Kidney capillary endothelial cell (primary cell): Measurements from ENCODE around the gene THUMPD2.

Experiments
- DNase-seq: peaks from one replicate; pipeline ENCODE4 v3.0.0-alpha.2; 2018; ENCODE audit warnings: low spot score

Gene THUMPD2

DNA sequence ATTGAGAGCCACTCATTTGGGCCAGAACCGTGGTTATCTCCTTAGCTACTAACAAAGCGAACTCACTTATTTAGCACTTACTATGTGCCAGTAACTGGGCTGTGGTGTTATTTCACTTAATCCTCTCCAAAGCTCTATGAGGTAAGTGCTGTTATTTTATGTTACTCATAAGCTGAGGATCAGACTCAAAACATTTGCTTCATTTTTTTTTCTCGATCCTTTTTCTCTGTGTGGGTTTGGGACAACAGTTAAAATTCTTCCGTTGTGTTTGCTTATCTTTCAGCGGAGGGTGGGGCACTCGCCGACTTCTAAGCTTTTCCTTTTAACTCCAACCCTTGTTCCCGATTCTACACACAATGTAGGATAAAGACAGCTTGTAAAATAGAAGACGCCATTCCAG is 60.6 kb downstream of the THUMPD2 start:
- DNase-seq = no peak

DNA sequence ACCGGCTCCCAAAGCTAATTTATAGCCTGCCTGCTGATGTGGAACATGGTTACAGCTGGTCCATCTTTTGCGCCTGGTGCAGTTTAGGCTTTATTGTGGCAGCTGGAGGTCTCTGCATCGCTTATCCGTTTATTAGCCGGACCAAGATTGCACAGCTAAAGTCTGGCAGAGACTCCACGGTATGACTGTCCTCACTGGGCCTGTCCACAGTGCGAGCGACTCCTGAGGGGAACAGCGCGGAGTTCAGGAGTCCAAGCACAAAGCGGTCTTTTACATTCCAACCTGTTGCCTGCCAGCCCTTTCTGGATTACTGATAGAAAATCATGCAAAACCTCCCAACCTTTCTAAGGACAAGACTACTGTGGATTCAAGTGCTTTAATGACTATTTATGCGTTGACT is 62.0 kb downstream of the THUMPD2 start:
- DNase-seq = no peak

DNA sequence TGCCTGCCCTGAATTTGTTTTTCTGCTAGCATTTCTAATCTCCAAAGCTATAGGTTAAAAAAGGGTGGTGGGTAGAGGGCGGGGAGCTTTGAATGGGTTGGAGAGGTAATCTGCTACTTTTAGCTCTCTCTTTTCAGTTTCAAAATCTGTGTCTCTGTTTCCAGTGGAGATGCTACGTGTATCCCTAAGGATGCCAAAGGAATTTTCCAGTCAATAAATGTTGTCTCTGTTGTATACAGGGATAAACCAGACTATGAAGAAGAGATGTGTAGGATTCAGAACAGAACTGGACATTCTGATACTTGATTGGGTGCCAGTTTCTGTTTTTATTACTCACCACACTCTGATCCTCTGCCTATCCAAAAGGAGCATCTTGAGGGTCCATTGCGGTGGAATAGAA is 63.2 kb downstream of the THUMPD2 start:
- DNase-seq = no peak

DNA sequence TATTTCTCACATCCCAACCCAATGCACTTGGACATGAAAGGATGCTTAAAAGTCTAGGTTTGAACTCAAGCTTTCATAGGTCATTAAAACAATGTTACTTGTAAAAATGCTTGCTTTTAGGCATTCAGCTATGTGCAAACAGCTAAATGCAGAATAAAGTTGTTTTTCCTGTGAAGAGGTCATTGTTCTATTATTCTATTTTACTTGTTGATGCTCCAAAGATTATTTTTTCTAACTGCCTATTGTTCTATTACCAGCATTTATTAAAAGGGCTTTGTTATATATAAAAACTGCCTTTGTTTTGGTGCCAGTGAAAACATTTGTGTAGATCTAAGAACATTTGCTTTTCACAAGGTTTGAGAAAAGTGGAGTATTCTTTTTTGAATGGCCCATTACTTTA is 64.0 kb downstream of the THUMPD2 start:
- DNase-seq = no peak

DNA sequence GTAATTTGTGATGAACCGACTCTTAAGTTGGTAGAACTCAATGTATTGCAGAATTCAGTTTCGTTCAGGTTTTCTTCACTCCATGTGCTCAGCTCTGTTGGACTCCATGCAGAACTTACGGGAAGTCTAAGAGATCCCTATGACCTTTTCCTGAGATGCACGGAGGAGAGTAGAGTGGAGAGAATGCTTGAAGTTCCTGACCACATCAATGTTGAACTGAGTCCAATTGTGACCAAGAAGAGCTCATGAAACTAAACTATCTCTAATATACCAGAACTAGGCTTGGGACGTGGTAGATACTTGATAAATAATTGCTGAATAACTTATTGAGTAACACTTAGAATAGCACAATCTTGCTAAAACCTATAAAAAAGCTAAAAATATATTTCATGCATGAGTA is 66.1 kb downstream of the THUMPD2 start:
- DNase-seq = no peak

DNA sequence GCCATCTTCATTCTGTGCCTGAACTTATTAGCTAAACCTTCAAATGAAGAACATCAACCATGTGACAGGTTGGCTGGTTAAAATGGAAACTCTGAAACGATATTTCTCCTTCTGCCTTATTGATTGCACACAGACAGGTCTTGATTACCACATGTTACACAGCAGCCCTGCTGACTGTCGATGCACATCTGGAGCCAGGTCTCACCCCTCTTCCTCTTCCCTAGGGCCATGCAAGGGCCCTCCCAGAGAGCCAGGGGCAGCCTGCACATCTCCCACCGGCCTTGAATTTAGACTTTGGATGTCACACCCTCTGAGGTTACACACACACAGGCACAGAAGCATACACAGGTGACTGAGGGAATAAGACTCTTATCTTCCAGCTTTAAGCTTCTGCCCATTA is 68.3 kb downstream of the THUMPD2 start:
- DNase-seq = no peak

DNA sequence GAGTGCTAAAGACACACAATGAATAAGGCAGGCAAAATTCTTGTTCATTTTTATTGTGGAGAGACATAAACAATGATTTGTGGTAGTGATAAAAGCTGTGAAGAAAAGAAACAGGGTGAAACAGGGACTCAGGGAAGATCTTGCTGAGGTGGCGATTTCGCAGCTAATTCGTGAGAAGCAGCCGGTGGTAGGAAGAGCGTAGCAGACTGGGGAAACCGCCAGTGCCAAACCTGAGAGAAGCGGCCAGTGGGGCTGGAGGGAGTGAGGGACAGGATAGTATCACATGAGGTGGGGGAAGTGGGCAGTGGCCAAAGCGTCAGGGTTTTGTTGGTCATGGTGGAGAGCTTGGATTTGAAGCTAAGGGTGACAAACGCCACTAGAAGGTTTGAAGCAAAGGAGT is 71.1 kb downstream of the THUMPD2 start:
- DNase-seq = no peak

DNA sequence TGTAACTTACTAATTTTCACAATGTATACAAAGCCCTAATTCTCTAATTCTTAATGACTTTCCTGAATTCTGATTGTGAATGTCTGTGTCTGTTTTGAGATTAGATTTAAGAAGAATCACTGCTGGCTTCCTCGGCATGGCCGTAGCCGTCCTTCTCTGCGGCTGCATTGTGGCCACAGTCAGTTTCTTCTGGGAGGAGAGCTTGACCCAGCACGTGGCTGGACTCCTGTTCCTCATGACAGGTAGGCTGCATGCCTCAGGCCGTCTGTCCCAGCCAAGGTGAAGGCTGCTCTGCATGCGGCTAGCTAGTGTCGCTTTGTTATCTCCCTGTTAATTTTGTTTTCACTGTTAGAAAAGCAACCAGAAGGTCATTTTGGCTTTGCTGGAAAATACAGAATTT is 72.1 kb downstream of the THUMPD2 start:
- no peak for DNase-seq

DNA sequence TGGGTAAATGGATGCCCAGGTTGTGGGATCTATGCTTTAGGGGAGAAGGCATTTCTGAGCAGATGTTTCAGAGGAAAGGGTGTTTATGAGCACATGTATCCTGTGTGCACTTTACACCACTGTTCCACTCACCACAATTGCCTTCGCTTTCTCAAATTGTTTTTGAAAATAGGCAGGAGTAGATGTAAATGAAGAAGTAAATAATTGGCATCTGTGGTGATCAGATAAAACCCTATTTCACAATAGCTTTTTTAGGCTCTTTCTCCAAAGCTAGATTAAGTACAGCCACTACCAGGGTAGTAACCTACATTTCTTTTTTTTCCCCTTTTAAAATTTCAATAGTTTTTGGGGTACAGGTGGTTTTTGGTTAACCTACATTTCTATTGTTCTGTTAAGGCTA is 72.7 kb downstream of the THUMPD2 start:
- DNase-seq = no peak

DNA sequence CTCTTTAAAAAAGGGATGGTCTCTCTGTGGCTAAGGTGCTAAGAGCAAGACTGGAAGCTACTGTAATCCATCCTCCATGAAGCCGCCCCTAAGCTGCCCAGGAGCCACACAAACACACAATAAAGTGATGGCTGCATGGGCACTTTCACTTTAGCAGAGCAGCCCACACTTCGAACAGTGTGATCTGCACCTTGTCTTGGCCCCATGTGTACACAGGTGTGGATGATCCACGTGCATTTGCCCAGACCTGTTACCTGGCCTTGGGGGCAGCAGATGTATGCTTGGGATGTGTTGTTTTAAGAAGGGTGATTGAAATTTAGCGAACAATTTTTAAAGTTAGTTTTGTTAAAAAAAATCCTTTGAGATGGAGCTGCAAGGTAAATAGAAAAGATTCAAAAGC is 73.4 kb downstream of the THUMPD2 start:
- no peak for DNase-seq

DNA sequence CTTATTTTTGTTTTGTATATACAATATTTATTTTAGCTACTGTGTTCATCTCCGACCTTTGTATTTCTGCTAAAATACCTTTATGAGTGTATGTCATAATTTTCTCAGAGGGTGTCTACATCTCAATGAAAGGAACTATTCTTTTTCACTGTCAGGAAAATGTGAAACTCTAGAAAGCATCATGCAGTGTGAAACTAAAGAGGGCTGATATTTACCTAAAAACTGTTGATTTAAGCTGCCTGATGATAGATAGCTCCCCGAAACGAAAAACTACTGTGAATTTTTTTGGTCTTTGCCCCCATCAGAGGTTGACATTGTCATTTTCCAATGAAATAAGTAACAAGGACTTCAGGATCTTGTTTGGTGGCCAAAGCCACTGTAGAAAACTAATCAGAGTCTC is 74.5 kb downstream of the THUMPD2 start:
- no peak for DNase-seq

DNA sequence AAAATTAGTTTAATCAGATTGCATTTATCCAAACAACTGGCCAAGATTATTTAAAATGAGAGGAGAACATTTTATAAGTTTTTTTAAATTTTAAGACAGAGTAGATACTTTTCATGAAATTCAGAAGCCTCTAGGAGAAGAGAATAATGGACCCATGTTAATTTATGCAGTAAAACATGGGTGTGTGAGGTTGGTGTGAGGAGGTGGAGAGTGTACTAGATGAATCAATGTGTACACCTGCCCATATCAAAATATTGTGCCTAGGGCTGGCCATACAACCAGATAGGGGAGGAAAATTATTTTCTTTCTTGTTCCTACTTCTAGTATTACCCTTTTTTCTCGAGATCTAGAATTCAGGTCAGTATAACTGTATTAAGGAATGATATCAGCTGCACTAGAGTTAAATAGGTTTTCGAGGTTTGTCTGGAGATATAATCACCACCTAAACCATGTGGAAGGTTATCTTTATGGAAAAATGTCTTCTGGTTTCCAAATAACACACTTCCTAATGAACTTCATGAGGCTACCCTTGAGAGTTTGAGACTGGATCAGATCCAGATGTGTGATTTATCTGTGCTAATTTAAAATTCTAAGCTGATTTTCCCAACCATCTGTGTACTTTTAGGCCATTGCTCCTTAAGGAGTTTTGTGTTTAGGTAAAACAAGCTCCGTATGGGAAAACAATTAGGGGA is 75.7 kb downstream of the THUMPD2 start:
- DNase-seq = no peak

DNA sequence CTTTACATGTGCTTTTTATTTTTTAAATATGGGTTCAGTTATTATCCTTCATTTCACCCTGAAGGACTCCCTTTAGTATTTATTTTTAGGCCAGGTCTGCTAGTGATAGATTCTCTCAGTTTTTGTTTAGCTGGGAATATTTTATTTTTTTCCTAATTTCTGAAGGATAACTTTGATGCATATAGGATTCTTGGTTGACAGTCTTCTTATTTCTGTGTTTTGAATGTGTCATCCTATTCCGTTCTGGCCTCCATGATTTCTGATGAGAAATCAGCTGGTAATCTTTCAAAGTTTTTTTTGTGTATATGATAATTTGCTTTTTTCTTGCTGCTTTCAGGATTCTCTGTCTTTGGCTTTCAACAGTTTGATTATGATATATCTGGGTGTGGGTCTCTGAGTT is 77.9 kb downstream of the THUMPD2 start:
- no peak for DNase-seq

DNA sequence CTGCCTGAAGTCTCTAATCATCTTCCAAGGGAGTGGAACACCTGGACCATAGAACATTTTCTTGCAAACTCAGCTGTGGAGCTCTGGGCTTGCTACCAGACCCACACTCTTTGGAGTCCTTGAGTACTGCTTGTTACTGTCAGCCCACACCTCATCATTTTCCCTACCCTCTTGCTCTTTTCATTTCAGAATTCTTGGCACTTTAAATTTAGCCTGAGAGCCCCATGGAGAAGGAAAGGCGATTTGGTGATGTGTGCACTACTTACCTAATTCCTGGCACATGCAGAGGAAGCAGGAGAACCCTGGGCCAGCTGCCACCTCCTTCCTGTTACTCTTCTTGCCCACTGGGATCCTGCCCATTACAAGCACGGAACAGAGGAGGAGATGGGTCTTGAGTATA is 81.6 kb downstream of the THUMPD2 start:
- no peak for DNase-seq

DNA sequence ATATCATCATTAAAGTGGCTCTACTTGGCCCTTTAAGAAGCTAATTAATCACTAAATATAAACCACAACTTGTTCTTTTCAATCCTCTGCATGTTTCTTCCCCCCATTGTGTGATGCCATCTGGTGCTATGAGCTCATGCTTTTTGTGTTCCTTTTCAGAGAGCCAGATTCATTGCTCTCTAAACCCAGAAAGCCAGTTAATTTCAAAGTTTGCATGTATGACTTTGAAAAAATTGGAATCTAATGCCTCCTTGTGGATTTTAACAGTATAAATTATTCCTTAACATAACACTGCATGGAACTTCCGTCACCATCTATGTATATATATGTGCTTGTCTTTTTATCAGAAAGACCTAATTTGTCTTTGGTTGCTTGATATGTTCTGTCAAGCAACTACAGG is 82.2 kb downstream of the THUMPD2 start:
- peak; percentile 59 for DNase-seq

DNA sequence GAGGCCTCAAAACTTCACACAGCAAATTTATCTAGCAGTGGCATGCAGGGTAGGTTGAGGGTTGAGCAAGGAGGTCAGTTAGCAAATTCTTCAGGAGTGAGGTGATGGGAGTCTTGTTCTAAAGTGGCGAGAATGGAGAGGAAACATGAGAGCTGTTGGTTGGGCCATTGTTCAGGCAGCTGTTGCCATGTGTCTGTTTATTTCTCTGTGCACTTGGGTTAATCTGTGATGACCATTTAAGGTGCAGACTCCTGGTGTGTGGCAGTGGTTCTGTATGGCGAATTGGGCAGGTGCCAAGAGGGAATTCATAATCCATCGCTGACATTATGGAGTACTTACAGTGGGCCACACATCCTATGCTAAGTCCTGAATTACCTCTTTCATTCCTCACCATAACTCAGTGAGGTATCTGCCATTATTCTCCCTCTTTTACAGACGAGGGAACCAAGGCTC is 82.9 kb downstream of the THUMPD2 start:
- DNase-seq = no peak

DNA sequence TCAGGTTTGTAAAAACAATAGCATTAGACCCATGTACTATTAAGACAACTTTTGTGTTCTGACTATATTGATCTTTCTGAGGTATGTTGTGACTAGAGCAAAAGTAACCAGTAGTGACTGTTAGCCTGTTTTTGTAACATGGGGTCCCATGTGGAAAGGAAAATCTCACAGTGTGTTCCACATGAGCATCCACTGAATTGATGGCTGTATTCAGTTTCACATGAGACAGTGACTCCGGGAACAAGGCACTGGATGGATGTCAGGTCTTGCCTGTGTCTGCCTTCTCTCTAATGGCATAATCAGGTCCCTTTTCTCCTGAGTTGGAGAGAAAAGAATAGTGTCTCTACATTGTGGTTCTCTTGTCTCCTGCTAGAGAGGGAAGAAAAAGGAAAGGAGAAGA is 85.8 kb downstream of the THUMPD2 start:
- no peak for DNase-seq

DNA sequence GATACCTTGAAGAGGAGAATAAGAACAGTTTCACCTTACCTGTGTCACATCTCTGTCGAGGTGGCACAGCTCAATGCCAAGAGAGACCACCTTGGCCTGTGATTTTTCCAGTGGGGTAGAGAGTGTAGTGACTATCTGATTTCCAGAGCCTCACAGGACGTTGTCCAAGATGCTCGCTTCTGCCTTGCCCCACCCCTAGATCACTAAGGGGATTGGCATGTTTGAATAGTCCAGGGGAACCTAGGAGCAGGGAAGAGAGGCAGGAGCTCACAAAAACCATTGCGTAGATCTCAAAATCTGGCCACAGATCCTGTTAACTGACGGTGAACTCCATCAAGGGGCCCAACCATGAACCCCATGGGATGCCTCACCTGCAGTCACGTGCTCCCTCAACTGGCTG is 89.2 kb downstream of the THUMPD2 start:
- DNase-seq = no peak

DNA sequence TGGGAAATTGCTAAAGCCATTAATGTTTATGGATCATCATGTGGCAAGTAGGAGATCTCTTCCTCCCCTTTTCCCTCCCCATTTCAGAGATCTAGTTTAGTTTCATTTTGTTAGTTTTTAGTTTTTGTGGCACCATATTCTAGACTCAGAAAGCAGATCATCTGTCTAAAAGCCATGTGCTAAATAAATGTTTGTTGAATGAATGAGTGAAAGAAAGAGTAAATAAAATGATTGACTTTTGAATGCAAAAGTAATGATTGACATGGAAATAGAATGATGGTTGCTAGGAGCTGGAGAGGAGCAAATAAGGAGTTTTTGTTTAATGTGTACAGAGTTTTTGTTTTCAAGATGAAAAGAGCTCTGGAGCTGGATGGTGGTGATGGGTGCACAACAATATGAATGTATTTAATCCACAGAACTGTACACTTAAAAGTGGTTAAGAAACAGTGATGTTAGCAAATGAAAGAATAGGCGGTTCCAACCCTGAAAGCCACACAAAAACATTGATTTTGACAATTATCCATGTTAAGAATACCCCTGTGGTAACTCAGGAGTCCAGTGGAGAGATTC is 89.7 kb downstream of the THUMPD2 start:
- DNase-seq = no peak

DNA sequence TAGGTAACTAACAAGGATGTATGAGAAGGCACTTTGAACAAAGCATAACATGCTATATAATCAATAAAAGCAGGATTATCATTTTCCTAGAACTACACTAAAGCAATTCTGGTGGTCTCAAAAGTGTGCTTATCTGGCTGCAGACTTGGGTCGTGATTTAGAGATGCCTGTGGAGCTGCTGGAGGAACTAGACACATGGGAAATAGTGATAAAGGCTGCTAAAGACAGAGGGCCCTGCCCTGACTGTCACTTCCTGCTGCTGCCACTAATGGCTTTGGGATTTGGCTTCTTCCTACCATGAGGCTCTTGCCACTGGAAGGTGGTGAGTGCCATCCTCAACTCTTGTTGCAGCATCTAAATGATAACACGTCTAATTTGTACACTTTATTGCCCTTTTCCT is 90.9 kb downstream of the THUMPD2 start:
- no peak for DNase-seq

DNA sequence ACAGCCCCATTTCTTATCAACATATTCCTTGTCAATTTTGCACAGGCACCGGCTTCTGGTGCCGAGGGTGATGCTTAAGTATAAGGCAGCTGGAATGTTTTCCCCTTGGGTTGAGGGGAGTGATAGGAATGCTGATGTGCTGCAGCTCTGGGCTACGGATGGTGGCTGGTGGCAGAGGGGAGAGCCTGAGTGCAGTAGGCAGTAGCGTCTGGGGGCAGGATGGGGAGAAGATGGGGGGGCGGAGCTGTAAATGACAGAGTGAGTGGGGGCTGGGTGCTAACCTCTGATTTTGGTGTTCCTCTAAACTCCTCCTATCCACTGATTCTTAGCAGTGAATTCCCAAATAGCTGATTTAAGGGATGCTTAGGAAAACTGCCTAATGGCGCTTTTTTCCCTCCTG is 92.6 kb downstream of the THUMPD2 start:
- no peak for DNase-seq
